CD4-positive, alpha-beta T cell (primary cell): Measurements from ENCODE around the gene ARAP3. TPM values are rescaled to one million over a fixed set of nuclear protein-coding genes. Genes with fewer than 3 reads are reported as not detected.

ENCODE experiments used
- ATAC-seq: fragments of 200-7000 bp; cut with Tn5 transposase; one replicate; pipeline ENCODE4 v1.10.0; 2022; ENCODE audit warnings: mild to moderate bottlenecking; ENCODE audit not compliant: poor library complexity
- CTCF ChIA-PET: fragments of 350-600 bp; sonication (Branson Sonifier 250); formaldehyde crosslinking; loops from one replicate; lab custom pipeline; 2021; ENCODE audit warnings: antibody characterized with exemption, inconsistent platforms; lab: Charles Lee
- POLR2A ChIA-PET: fragments of 350-600 bp; sonication (Branson Sonifier 250); formaldehyde crosslinking; loops from one replicate; lab custom pipeline; 2021; ENCODE audit warnings: antibody characterized with exemption, inconsistent platforms; lab: Charles Lee
- DNase-seq, 14 experiments: peaks; one replicate each; pipeline ENCODE4 v3.0.0-alpha.2; 2013 to 2020; ENCODE audit warnings: mixed read lengths in 2 of 14
- H3K27ac ChIP-seq, 2 donors: one replicate each; pipeline versions ENCODE4 v1.5.1 to v1.7.0; 2013; ENCODE audit warnings: low read length in 2 of 2, low read depth in 1 of 2, mild to moderate bottlenecking in 1 of 2
- H3K27me3 ChIP-seq, 2 experiments: 1 replicate in 1 of 2; 2 replicates in 1 of 2; pipeline versions ENCODE4 v1.6.1 to v1.7.0; 2013; ENCODE audit warnings: low read length in 2 of 2, control low read depth in 1 of 2, mild to moderate bottlenecking in 1 of 2, moderate library complexity in 1 of 2; ENCODE audit not compliant: insufficient read depth in 2 of 2, control insufficient read depth in 1 of 2
- H3K36me3 ChIP-seq: one replicate; pipeline ENCODE4 v1.6.1; 2013; ENCODE audit warnings: low read length, control low read depth; ENCODE audit not compliant: insufficient read depth
- H3K4me1 ChIP-seq: one replicate; pipeline ENCODE4 v1.6.1; 2013; ENCODE audit warnings: low read length, control low read depth; ENCODE audit not compliant: insufficient read depth
- H3K4me3 ChIP-seq: one replicate; pipeline ENCODE4 v1.5.1; 2013; ENCODE audit warnings: mild to moderate bottlenecking, low read length, moderate library complexity
- H3K9me3 ChIP-seq, 2 experiments: 1 replicate in 1 of 2; 2 replicates in 1 of 2; pipeline versions ENCODE4 v1.6.1 to v1.7.0; 2013; ENCODE audit warnings: low read length in 2 of 2, mild to moderate bottlenecking in 2 of 2, control low read depth in 1 of 2, moderate library complexity in 1 of 2; ENCODE audit not compliant: control insufficient read depth in 1 of 2, insufficient read depth in 1 of 2
- H3K27ac Mint-ChIP-seq: one replicate; pipeline ENCODE4 v1.8.0; 2020; ENCODE audit warnings: mixed read lengths
- H3K27me3 Mint-ChIP-seq: one replicate; pipeline ENCODE4 v1.8.0; 2021; ENCODE audit warnings: mixed read lengths
- H3K36me3 Mint-ChIP-seq: one replicate; pipeline ENCODE4 v1.8.0; 2021; ENCODE audit warnings: low read depth, mixed read lengths
- H3K4me1 Mint-ChIP-seq: one replicate; pipeline ENCODE4 v1.8.0; 2021; ENCODE audit warnings: low read depth, mixed read lengths
- H3K4me3 Mint-ChIP-seq: one replicate; pipeline ENCODE4 v1.8.0; 2020; ENCODE audit warnings: mild to moderate bottlenecking, mixed read lengths
- H3K9me3 Mint-ChIP-seq: one replicate; pipeline ENCODE4 v1.8.0; 2020; ENCODE audit warnings: mixed read lengths
- intact Hi-C, 2 experiments: fragments of 100-400 bp; cut with DNase I in 1 of 2; cut with micrococcal nuclease in 1 of 2; formaldehyde crosslinking; loops; one replicate each; pipeline versions ENCODE4 v1.15.1 to v1.9.0; 2023 to 2025; cut with DNase I, micrococcal nuclease
- total RNA-seq, 174 experiments: library from RNA in 2 of 174; stranded (reverse) in 2 of 174; gene quantifications; one replicate each; pipeline ENCODE4 v1.2.3 and lab custom pipeline; 2021 to 2026
- TF ChIP-seq, protein P1 (sequence below): fragments of 200-600 bp; IDR thresholded peaks from one replicate; pipeline ENCODE4 v1.8.0; 2022; ENCODE audit warnings: antibody characterized with exemption, mild to moderate bottlenecking

ARAP3 gene
- total RNA-seq, 2 experiments from 2014 or later = 0.30 to 0.31 TPM

DNA sequence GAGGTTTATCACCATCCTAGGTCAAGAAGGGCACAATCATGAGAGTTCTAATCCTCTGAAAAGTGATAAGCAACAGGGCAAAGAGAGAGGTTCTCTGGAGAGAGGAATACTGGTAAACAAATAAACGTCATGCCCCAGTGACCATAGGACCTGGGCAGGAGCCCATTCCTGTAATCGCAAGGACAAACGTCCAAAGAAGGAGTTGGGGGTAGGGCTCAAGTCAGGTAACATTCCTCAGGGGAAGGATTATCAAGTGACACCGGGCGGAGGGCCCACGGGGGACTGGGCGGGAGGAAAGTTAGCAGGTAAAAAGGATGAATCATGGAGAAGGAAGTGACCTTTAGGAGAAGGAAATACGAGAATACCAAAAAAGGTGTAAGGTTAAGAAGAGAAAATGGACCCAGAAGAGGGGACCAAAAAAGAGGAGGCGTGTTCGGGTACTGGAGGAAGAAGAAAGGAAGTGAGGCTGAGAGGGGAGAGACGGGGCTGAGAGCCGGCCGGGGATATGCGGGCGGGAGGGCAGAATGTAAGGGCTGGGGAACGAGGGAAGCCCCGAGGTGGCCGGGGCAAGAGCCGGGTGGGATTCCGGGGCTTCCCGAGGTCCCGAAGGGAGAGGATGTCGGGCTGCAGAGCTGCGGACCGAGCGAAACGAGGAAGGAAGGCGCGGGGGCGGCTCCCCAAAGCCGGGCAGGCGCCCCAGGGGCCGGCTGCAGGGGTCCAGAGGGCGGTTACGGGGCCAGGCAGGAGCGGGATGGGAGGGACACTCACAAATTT, 63.8 kb downstream of the ARAP3 start:
- Mint-ChIP-seq H3K9me3 (no peaks in the 10 kb centered on the region), H3K36me3 (peaks cover 62% of the 10 kb centered on the region), H3K27me3 (no peaks in the 10 kb centered on the region), H3K4me1 (peaks cover 66% of the 10 kb centered on the region), H3K4me3 (peak overlapping the region; percentile 98), H3K27ac (peak overlapping the region; percentile 92)
- TF ChIP-seq, protein P1, sequence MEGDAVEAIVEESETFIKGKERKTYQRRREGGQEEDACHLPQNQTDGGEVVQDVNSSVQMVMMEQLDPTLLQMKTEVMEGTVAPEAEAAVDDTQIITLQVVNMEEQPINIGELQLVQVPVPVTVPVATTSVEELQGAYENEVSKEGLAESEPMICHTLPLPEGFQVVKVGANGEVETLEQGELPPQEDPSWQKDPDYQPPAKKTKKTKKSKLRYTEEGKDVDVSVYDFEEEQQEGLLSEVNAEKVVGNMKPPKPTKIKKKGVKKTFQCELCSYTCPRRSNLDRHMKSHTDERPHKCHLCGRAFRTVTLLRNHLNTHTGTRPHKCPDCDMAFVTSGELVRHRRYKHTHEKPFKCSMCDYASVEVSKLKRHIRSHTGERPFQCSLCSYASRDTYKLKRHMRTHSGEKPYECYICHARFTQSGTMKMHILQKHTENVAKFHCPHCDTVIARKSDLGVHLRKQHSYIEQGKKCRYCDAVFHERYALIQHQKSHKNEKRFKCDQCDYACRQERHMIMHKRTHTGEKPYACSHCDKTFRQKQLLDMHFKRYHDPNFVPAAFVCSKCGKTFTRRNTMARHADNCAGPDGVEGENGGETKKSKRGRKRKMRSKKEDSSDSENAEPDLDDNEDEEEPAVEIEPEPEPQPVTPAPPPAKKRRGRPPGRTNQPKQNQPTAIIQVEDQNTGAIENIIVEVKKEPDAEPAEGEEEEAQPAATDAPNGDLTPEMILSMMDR = no peak
- peaks cover 35% of the 10 kb centered on the region for H3K36me3 ChIP-seq
- H3K4me1 ChIP-seq = peaks cover 24% of the 10 kb centered on the region
- ATAC-seq = peak; percentile 33
- ChIA-PET POLR2A (interaction anchor here (0.7 to 8.2 kb wide), 12 partner anchors 11 to 298 kb away, joined by 3 to 191 read pairs (median 8); partner anchors contain the start of genes FCHSD1, HDAC3, RELL2 and TAF7), CTCF (interaction anchor here (0.8 to 5.5 kb wide), 23 partner anchors 8 to 298 kb away, joined by 3 to 281 read pairs (median 7); partner anchors contain the start of genes FCHSD1, HDAC3, PCDHGB4 and RELL2)
- H3K9me3 ChIP-seq = no peaks in the 10 kb centered on the region
- peak overlapping the region; percentile 91 to 94 for H3K27ac ChIP-seq
- intact Hi-C loops = loop anchor here (2.0 kb wide), 2 partner anchors 13 to 19 kb away; partner anchors contain the start of genes HDAC3 (in 1 of the 2) and RELL2 (in 1 of the 2)
- peak in 13 of 14 experiments; percentile 21 to 76 (median 37) for DNase-seq
- no peaks in the 10 kb centered on the region for H3K27me3 ChIP-seq
- H3K4me3 ChIP-seq = peak overlapping the region; percentile 96

DNA sequence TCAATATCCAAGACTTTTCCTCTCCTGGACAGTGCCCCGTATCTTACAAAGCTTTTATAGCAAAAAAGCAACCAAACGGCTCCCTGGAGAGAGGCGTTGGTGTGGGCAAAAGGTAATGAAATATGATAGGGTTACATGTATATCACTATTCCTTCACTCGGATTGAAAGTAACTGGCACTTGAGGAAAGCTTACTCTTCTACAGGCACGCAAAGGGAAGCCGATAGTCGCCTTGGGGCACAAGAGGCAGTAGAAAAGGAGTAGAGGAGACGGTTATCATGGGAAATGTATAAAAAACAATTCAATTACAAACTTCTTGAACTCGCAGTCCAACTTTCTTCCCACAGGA, 64.4 kb downstream of the ARAP3 start:
- Mint-ChIP-seq H3K27me3 (no peaks in the 10 kb centered on the region), H3K9me3 (no peaks in the 10 kb centered on the region), H3K27ac (peak overlapping the region; percentile 92), H3K36me3 (peaks cover 64% of the 10 kb centered on the region), H3K4me1 (peaks cover 67% of the 10 kb centered on the region), H3K4me3 (peak overlapping the region; percentile 98)
- H3K4me3 ChIP-seq = peak overlapping the region; percentile 96
- peaks cover 34% of the 10 kb centered on the region for H3K36me3 ChIP-seq
- ATAC-seq (no peak), DNase-seq (peak in 2 of 14 experiments; percentile 35 to 42)
- H3K27ac ChIP-seq = peak overlapping the region; percentile 91 to 94
- ChIA-PET CTCF (interaction anchor here (1.3 to 5.5 kb wide), 7 partner anchors 11 to 53 kb away, joined by 4 to 281 read pairs (median 11); partner anchors contain the start of gene RELL2), POLR2A (interaction anchor here (1.0 to 8.2 kb wide), 7 partner anchors 11 to 53 kb away, joined by 3 to 191 read pairs (median 22); partner anchors contain the start of genes HDAC3 and RELL2)
- no peaks in the 10 kb centered on the region for H3K9me3 ChIP-seq
- no peaks in the 10 kb centered on the region for H3K27me3 ChIP-seq
- intact Hi-C loops = loop anchor here (1.0 to 2.0 kb wide), 4 partner anchors 9 to 19 kb away; partner anchors contain the start of genes HDAC3 (in 1 of the 2) and RELL2 (in 1 of the 2)
- TF ChIP-seq, protein P1 = no peak
- peaks cover 19% of the 10 kb centered on the region for H3K4me1 ChIP-seq

DNA sequence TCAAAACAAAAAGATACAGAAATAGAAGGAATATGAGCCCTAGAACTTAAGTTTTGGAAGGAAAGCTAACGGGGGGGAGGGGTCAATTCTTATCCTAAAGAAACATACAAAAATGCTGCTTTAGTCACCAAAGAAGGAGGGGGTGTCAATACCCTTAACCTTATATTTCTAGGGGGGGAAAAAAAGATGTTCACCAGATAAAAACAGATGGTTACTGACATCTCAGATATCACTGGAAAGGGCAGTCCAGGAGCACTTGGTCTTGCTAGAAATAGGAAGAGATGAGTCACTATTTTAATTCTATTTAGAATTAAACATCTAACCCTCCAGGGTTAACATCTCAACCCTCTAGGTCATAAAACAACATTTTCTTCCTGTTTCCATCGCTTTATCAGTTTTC, 64.9 kb downstream of the ARAP3 start:
- H3K27me3 ChIP-seq = no peaks in the 10 kb centered on the region
- DNase-seq (no peak), ATAC-seq (no peak)
- Mint-ChIP-seq H3K36me3 (peaks cover 64% of the 10 kb centered on the region), H3K4me3 (peak overlapping the region; percentile 98), H3K27ac (peak overlapping the region; percentile 92), H3K27me3 (no peaks in the 10 kb centered on the region), H3K4me1 (peaks cover 72% of the 10 kb centered on the region), H3K9me3 (no peaks in the 10 kb centered on the region)
- intact Hi-C loops = loop anchor here (1.0 to 2.0 kb wide), 2 partner anchors 9 to 18 kb away; no protein-coding TSS in a partner anchor
- ChIA-PET POLR2A (interaction anchor here (1.0 to 8.2 kb wide), 7 partner anchors 10 to 53 kb away, joined by 3 to 191 read pairs (median 22); partner anchors contain the start of genes HDAC3 and RELL2), CTCF (interaction anchor here (1.3 to 5.5 kb wide), 8 partner anchors 10 to 59 kb away, joined by 4 to 281 read pairs (median 10); partner anchors contain the start of gene RELL2)
- peaks cover 19% of the 10 kb centered on the region for H3K4me1 ChIP-seq
- H3K27ac ChIP-seq = peak overlapping the region; percentile 91 to 94
- no peaks in the 10 kb centered on the region for H3K9me3 ChIP-seq
- TF ChIP-seq, protein P1 = no peak
- H3K36me3 ChIP-seq = peaks cover 34% of the 10 kb centered on the region
- peak overlapping the region; percentile 96 for H3K4me3 ChIP-seq
